SK-N-SH (cell line): ENCODE data around the gene ATP2A2. TPM values are rescaled to one million over a fixed set of nuclear protein-coding genes. Genes with fewer than 3 reads are reported as not detected.
A peak's percentile ranks its signal among the peaks of the same experiment; 100 is the strongest.

Experiments
- CTCF ChIA-PET: fragments of 300-600, 350-600 bp; formaldehyde crosslinking; extraction: SDS; loops from one replicate; lab custom pipeline; 2021; lab: Yijun Ruan, JAX
- POLR2A ChIA-PET: fragments of 350-600 bp; sonication (Branson Sonifier 250); formaldehyde crosslinking; extraction: SDS; loops from one replicate; lab custom pipeline; 2020; ENCODE audit warnings: antibody characterized with exemption, inconsistent platforms; lab: Yijun Ruan, JAX
- DNase-seq: peaks from one replicate; pipeline ENCODE4 v3.0.0; 2012
- H2AFZ ChIP-seq: fragments of 200-600 bp; sonication (generic); 2 replicates; pipeline ENCODE4 v1.8.1; 2016; ENCODE audit warnings: antibody characterized with exemption, mild to moderate bottlenecking, low read depth
- H3F3A ChIP-seq: fragments of 200-600 bp; sonication (generic); replicated peaks from 2 replicates; pipeline ENCODE3; 2016; ENCODE audit warnings: antibody characterized with exemption, mild to moderate bottlenecking; ENCODE audit not compliant: insufficient read depth
- H3K27ac ChIP-seq, 2 experiments: fragments of 200-500 bp in 1 of 2; fragments of 200-600 bp in 1 of 2; sonication (Bioruptor generic) in 1 of 2; sonication (generic), shearing (Covaris generic) in 1 of 2; 2 replicates each; pipeline versions ENCODE4 v1.5.1 to v1.6.1; 2014 to 2016; ENCODE audit warnings: low read depth in 2 of 2, inconsistent platforms in 1 of 2, low read length in 1 of 2, mild to moderate bottlenecking in 1 of 2, mixed read lengths in 1 of 2
- H3K27me3 ChIP-seq: fragments of 200-600 bp; sonication (generic), shearing (Covaris generic); 2 replicates; pipeline ENCODE4 v1.6.1; 2016; ENCODE audit warnings: mixed run types; ENCODE audit not compliant: insufficient read depth
- H3K36me3 ChIP-seq, 2 experiments: fragments of 200-500 bp in 1 of 2; fragments of 200-600 bp in 1 of 2; sonication (Bioruptor generic) in 1 of 2; sonication (generic) in 1 of 2; replicated peaks in 1 of 2; 2 replicates each; pipeline versions ENCODE3 to v1.5.1; 2014 to 2016; ENCODE audit warnings: low read length in 1 of 2, mild to moderate bottlenecking in 1 of 2; ENCODE audit not compliant: insufficient read depth in 2 of 2, control insufficient read depth in 1 of 2
- H3K4me1 ChIP-seq, 2 experiments: fragments of 200-500 bp in 1 of 2; fragments of 200-600 bp in 1 of 2; sonication (Bioruptor generic) in 1 of 2; sonication (generic), shearing (Covaris generic) in 1 of 2; 2 replicates each; pipeline versions ENCODE4 v1.5.1 to v1.6.1; 2014 to 2016; ENCODE audit warnings: low read depth in 1 of 2, low read length in 1 of 2, mixed run types in 1 of 2; ENCODE audit not compliant: insufficient read depth in 2 of 2, control insufficient read depth in 1 of 2
- H3K4me2 ChIP-seq: fragments of 200-600 bp; sonication (generic), shearing (Covaris generic); 2 replicates; pipeline ENCODE4 v1.6.1; 2017; ENCODE audit warnings: mixed run types
- H3K4me3 ChIP-seq, 2 experiments: fragments of 200-500 bp in 1 of 2; fragments of 200-600 bp in 1 of 2; sonication (Bioruptor generic) in 1 of 2; sonication (generic), shearing (Covaris generic) in 1 of 2; 2 replicates each; pipeline versions ENCODE4 v1.5.1 to v1.8.1; 2014 to 2016; ENCODE audit warnings: low read depth in 2 of 2, inconsistent platforms in 1 of 2, low read length in 1 of 2, mild to moderate bottlenecking in 1 of 2, mixed read lengths in 1 of 2, moderate library complexity in 1 of 2
- H3K79me2 ChIP-seq: fragments of 200-600 bp; sonication (generic); 2 replicates; pipeline ENCODE4 v1.8.1; 2017; ENCODE audit warnings: mild to moderate bottlenecking; ENCODE audit not compliant: insufficient read depth
- H3K9ac ChIP-seq: fragments of 200-600 bp; sonication (generic); 2 replicates; pipeline ENCODE4 v1.6.1; 2017; ENCODE audit warnings: mixed run types
- H3K9me2 ChIP-seq: fragments of 200-600 bp; sonication (generic); 2 replicates; pipeline ENCODE4 v1.6.1; 2017; ENCODE audit warnings: mixed run types
- H3K9me3 ChIP-seq: fragments of 200-600 bp; sonication (generic); 2 replicates; pipeline ENCODE4 v1.6.1; 2017; ENCODE audit warnings: mixed run types, mild to moderate bottlenecking, moderate library complexity
- H4K20me1 ChIP-seq: fragments of 200-600 bp; sonication (generic); 2 replicates; pipeline ENCODE4 v1.6.1; 2017; ENCODE audit warnings: mild to moderate bottlenecking, mixed run types; ENCODE audit not compliant: insufficient read depth
- CHD2 ChIP-seq: fragments of 150-350 bp; IDR thresholded peaks from 2 replicates; pipeline ENCODE4 v1.6.1; 2018; ENCODE audit warnings: low read length; ENCODE audit not compliant: partially characterized antibody
- EZH2phosphoT487 ChIP-seq: fragments of 200-600 bp; sonication (generic); IDR thresholded peaks from 2 replicates; pipeline ENCODE4 v1.6.1; 2017; ENCODE audit warnings: low read depth, mixed run types, mild to moderate bottlenecking, antibody characterized with exemption, moderate library complexity, borderline replicate concordance
- GATA2 ChIP-seq: sonication (generic); formaldehyde crosslinking; IDR thresholded peaks from 2 replicates; pipeline ENCODE4 v1.5.0; 2020; ENCODE audit warnings: mild to moderate bottlenecking, missing genetic modification reagents
- JUND ChIP-seq: IDR thresholded peaks from 2 replicates; pipeline ENCODE4 v1.4.0; 2012
- MAX ChIP-seq: IDR thresholded peaks from 2 replicates; pipeline ENCODE4 v1.4.0; 2012; ENCODE audit warnings: low read depth
- MXI1 ChIP-seq: IDR thresholded peaks from 2 replicates; pipeline ENCODE4 v1.6.1; 2012; ENCODE audit warnings: mild to moderate bottlenecking, low read depth, low read length, improper control_type of control experiment
- NFIC ChIP-seq: IDR thresholded peaks from 2 replicates; pipeline ENCODE4 v1.4.0; 2012; ENCODE audit warnings: borderline replicate concordance
- PBX3 ChIP-seq: IDR thresholded peaks from 2 replicates; pipeline ENCODE4; 2012
- RAD21 ChIP-seq: IDR thresholded peaks from 2 replicates; pipeline ENCODE4 v1.6.1; 2012; ENCODE audit warnings: mild to moderate bottlenecking, low read length
- TAF1 ChIP-seq: IDR thresholded peaks from 2 replicates; pipeline ENCODE4 v1.6.1; 2012; ENCODE audit warnings: low read depth, mild to moderate bottlenecking, low read length, moderate library complexity, borderline replicate concordance
- TCF12 ChIP-seq: IDR thresholded peaks from 2 replicates; pipeline ENCODE4 v1.4.0; 2012
- WGBS: methylation state at CpG from one replicate; pipeline ENCODE4 v1.1.6; 2017; ENCODE audit warnings: low lambda C conversion rate; 5-methylcytosine and 5-hydroxymethylcytosine counted together
- polyA plus RNA-seq, 3 experiments: library from polyadenylated mRNA; depleted of rRNA; stranded (reverse); fragments of >200 nt; gene quantifications; 2 replicates each; pipeline ENCODE4 v1.2.3, GENCODE V29; 2012

The ATP2A2 gene
- polyA plus RNA-seq, 1 of the 3 experiments (the other 2 are of a cell fraction), result 120 TPM

GRCh38 chr12:110270125-110270962 is 10.7 kb upstream of the ATP2A2 start:
- H3K27me3 ChIP-seq, result no peaks in the 10 kb centered on the region
- peak overlapping the region; percentile 82 for H3K4me2 ChIP-seq
- no peaks in the 10 kb centered on the region for H3K9me3 ChIP-seq
- H2AFZ ChIP-seq, result peak overlapping the region; percentile 59
- TF ChIP-seq TCF12, result peak; percentile 65
- no peak for TF ChIP-seq TAF1
- peak; percentile 4 for TF ChIP-seq CHD2
- TF ChIP-seq MAX, result peak; percentile 30; the same call in 1 of the 2 replicates
- 0 out of 2 replicates have a peak, but pooled peaks have one; percentile 6 for TF ChIP-seq RAD21
- no peak for TF ChIP-seq EZH2phosphoT487
- no peak for TF ChIP-seq MXI1
- peak; percentile 82 for TF ChIP-seq NFIC
- no peak for TF ChIP-seq JUND
- TF ChIP-seq GATA2 (CRISPR knock-in tag), result peak; percentile 76
- TF ChIP-seq PBX3, result peak; percentile 49
- no peak overlapping the region; a peak in 1 of 4 replicates for H3K4me3 ChIP-seq
- CTCF ChIA-PET, result interaction anchor here (1.4 kb wide), 1 partner anchor 10 kb away, joined by 12 read pairs; the partner anchor contains the start of gene ATP2A2
- peaks cover 26 to 49% of the 10 kb centered on the region in 2 experiments for H3K4me1 ChIP-seq
- 5% methylated on average over 5 of the region's 5 CpGs for WGBS
- no peaks in the 10 kb centered on the region for H4K20me1 ChIP-seq
- H3K9ac ChIP-seq, result peak overlapping the region; percentile 63; the same call in 1 of the 2 replicates
- H3K36me3 ChIP-seq, result no peaks in the 10 kb centered on the region
- H3K9me2 ChIP-seq, result no peaks in the 10 kb centered on the region
- peaks cover 27% of the 10 kb centered on the region for H3F3A ChIP-seq
- H3K79me2 ChIP-seq, result no peaks in the 10 kb centered on the region
- POLR2A ChIA-PET, result interaction anchor here (0.5 to 1.9 kb wide), 4 partner anchors 10 to 107 kb away, joined by 3 to 18 read pairs (median 3); partner anchors contain the start of gene ATP2A2
- peak; percentile 64 for DNase-seq
- peak overlapping the region; percentile 73 to 92 for H3K27ac ChIP-seq

- Histone ChIP-seq H3F3A (peaks cover 29% of the 10 kb centered on the region), H3K4me1 (peaks cover 26 to 49% of the 10 kb centered on the region in 2 experiments), H3K4me2 (peak overlapping the region; percentile 82), H2AFZ (no peak overlapping the region), H3K27me3 (no peaks in the 10 kb centered on the region), H3K79me2 (no peaks in the 10 kb centered on the region), H3K9me2 (no peaks in the 10 kb centered on the region), H3K9ac (no peak overlapping the region; the same call in 1 of the 2 replicates), H3K27ac (peak overlapping the region; percentile 73 to 92), H4K20me1 (no peaks in the 10 kb centered on the region), H3K36me3 (no peaks in the 10 kb centered on the region), H3K9me3 (no peaks in the 10 kb centered on the region), H3K4me3 (no peak overlapping the region; a peak in 1 of 4 replicates)
- ChIA-PET POLR2A (interaction anchor here (1.9 kb wide), 1 partner anchor 9 kb away, joined by 18 read pairs; the partner anchor contains the start of gene ATP2A2), CTCF (interaction anchor here (1.4 kb wide), 1 partner anchor 10 kb away, joined by 12 read pairs; the partner anchor contains the start of gene ATP2A2)
- 53% methylated on average over 2 of the region's 2 CpGs for WGBS
- DNase-seq, result no peak
- TF ChIP-seq TCF12, result no peak
Measured at GRCh38 chr12:110271015-110271414, 10.0 kb upstream of the ATP2A2 start.
